ENCODE results near the gene CYCS.

DNA sequence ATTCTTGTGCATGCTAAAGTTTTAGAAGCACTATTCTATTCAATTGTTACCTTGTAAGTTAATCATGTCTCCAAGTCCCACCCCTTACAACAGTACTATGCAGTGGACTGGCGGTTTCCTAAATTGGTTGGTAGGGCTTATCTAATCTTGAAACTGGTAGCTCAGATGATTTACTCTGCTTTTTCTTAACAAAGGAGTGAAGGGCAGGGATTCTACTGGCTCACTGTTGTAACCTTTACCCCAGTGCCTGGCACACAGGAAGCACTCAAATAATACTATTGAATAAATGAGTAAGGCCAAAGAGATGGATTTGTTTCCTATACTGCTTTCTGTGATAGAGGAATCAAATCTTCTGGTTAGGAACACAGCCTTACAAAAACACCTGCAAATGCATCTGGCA lies 46.0 kb upstream of the CYCS start:
- TF ChIP-seq, protein P1, sequence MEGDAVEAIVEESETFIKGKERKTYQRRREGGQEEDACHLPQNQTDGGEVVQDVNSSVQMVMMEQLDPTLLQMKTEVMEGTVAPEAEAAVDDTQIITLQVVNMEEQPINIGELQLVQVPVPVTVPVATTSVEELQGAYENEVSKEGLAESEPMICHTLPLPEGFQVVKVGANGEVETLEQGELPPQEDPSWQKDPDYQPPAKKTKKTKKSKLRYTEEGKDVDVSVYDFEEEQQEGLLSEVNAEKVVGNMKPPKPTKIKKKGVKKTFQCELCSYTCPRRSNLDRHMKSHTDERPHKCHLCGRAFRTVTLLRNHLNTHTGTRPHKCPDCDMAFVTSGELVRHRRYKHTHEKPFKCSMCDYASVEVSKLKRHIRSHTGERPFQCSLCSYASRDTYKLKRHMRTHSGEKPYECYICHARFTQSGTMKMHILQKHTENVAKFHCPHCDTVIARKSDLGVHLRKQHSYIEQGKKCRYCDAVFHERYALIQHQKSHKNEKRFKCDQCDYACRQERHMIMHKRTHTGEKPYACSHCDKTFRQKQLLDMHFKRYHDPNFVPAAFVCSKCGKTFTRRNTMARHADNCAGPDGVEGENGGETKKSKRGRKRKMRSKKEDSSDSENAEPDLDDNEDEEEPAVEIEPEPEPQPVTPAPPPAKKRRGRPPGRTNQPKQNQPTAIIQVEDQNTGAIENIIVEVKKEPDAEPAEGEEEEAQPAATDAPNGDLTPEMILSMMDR (IDR thresholded peaks at IDR 0.05; ENCODE audit: poor library complexity) = no peak
- TF ChIP-seq EZH2 (IDR thresholded peaks at IDR 0.05; ENCODE audit: borderline replicate concordance) (no peak), EZH2phosphoT487 (IDR thresholded peaks at IDR 0.05; ENCODE audit: low read depth, severe bottlenecking, unreplicated experiment) (no peak)

All from hepatocyte (in vitro differentiated cells).